ENCODE results near the gene RAN. TPM values are rescaled to one million over a fixed set of nuclear protein-coding genes. Genes with fewer than 3 reads are reported as not detected.

RAN gene
- polyA plus RNA-seq, 1 donor from 2014 or later, result 616 TPM

- Histone ChIP-seq H3K36me3 (ENCODE audit: insufficient read depth, low read length) (peaks cover 3% of the 10 kb centered on the region), H3K27me3 (ENCODE audit: insufficient read depth, low read depth, low read length) (no peaks in the 10 kb centered on the region), H3K9me2 (ENCODE audit: insufficient read depth, low read length) (no peaks in the 10 kb centered on the region), H3K4me2 (ENCODE audit: low read length) (no peak overlapping the region), H4K20me1 (ENCODE audit: insufficient read depth) (peaks cover 8% of the 10 kb centered on the region), H3K9me3 (ENCODE audit: low read length) (no peaks in the 10 kb centered on the region), H3K4me3 (ENCODE audit: low read length) (no peak overlapping the region), H3K79me2 (replicated peaks; ENCODE audit: insufficient read depth, low read length) (peaks cover 22% of the 10 kb centered on the region), H3K9ac (ENCODE audit: low read length) (no peak overlapping the region), H2AFZ (ENCODE audit: low read depth, low read length) (no peak overlapping the region), H3F3A (ENCODE audit: insufficient read depth, low read length, poor library complexity, severe bottlenecking) (no peaks in the 10 kb centered on the region), H3K27ac (ENCODE audit: low read length) (no peak overlapping the region)
- TF ChIP-seq POLR2AphosphoS5 (IDR thresholded peaks at IDR 0.05) (no peak), EP300 (conservative IDR thresholded peaks at IDR 0.05; ENCODE audit: poor library complexity, severe bottlenecking) (no peak), SMC3 (conservative IDR thresholded peaks at IDR 0.05; ENCODE audit: poor library complexity) (no peak), CTCF (IDR thresholded peaks at IDR 0.05; ENCODE audit: poor library complexity, severe bottlenecking) (no peak)
Measured at GRCh38 chr12:130876758-130877157, 4.9 kb downstream of the RAN start.

GRCh38 chr12:130877333-130877732 lies 5.5 kb downstream of the RAN start:
- H3K9me2 ChIP-seq (ENCODE audit: insufficient read depth, low read length), result no peaks in the 10 kb centered on the region
- peaks cover 8% of the 10 kb centered on the region for H4K20me1 ChIP-seq (ENCODE audit: insufficient read depth)
- no peak overlapping the region for H3K4me3 ChIP-seq (ENCODE audit: low read length)
- peaks cover 3% of the 10 kb centered on the region for H3K36me3 ChIP-seq (ENCODE audit: insufficient read depth, low read length)
- H3K79me2 ChIP-seq (replicated peaks; ENCODE audit: insufficient read depth, low read length), result peaks cover 22% of the 10 kb centered on the region
- no peak overlapping the region for H3K4me2 ChIP-seq (ENCODE audit: low read length)
- no peaks in the 10 kb centered on the region for H3K27me3 ChIP-seq (ENCODE audit: insufficient read depth, low read depth, low read length)
- no peak overlapping the region for H2AFZ ChIP-seq (ENCODE audit: low read depth, low read length)
- no peaks in the 10 kb centered on the region for H3F3A ChIP-seq (ENCODE audit: insufficient read depth, low read length, poor library complexity, severe bottlenecking)
- TF ChIP-seq POLR2AphosphoS5 (IDR thresholded peaks at IDR 0.05) (no peak), REST (IDR thresholded peaks at IDR 0.05; ENCODE audit: borderline replicate concordance) (no peak), MXI1 (conservative IDR thresholded peaks at IDR 0.05; ENCODE audit: poor library complexity, severe bottlenecking) (no peak)
- no peak overlapping the region for H3K9ac ChIP-seq (ENCODE audit: low read length)
- no peak overlapping the region for H3K27ac ChIP-seq (ENCODE audit: low read length)
- H3K9me3 ChIP-seq (ENCODE audit: low read length), result no peaks in the 10 kb centered on the region

- Histone ChIP-seq H3K9me2 (ENCODE audit: insufficient read depth, low read length) (no peaks in the 10 kb centered on the region), H3K27ac (ENCODE audit: low read length) (no peak overlapping the region), H2AFZ (ENCODE audit: low read depth, low read length) (no peak overlapping the region), H3K9me3 (ENCODE audit: low read length) (no peaks in the 10 kb centered on the region), H4K20me1 (ENCODE audit: insufficient read depth) (peaks cover 8% of the 10 kb centered on the region), H3K36me3 (ENCODE audit: insufficient read depth, low read length) (peaks cover 3% of the 10 kb centered on the region), H3K9ac (ENCODE audit: low read length) (no peak overlapping the region), H3K79me2 (replicated peaks; ENCODE audit: insufficient read depth, low read length) (peaks cover 10% of the 10 kb centered on the region), H3K4me2 (ENCODE audit: low read length) (no peak overlapping the region), H3K27me3 (ENCODE audit: insufficient read depth, low read depth, low read length) (no peaks in the 10 kb centered on the region), H3F3A (ENCODE audit: insufficient read depth, low read length, poor library complexity, severe bottlenecking) (no peaks in the 10 kb centered on the region), H3K4me3 (ENCODE audit: low read length) (no peak overlapping the region)
- TF ChIP-seq TAF1 (IDR thresholded peaks at IDR 0.05; ENCODE audit: low read depth), result no peak
- peak; percentile 5 for TF ChIP-seq POLR2AphosphoS5 (IDR thresholded peaks at IDR 0.05)
Measured at GRCh38 chr12:130878193-130879185, 6.6 kb downstream of the RAN start.
